GM23338 (cell line): ENCODE measurements around the gene MEGF11. TPM values are rescaled to one million over a fixed set of nuclear protein-coding genes. Genes with fewer than 3 reads are reported as not detected.

Experiments used
- ATAC-seq: fragments of 200-7000 bp; cut with Tn5 transposase; 3 replicates; pipeline ENCODE4 v1.9.1; 2020
- DNase-seq: peaks from one replicate; pipeline ENCODE4 v3.0.0-alpha.2; 2015; ENCODE audit warnings: low spot score
- H2AFZ ChIP-seq: fragments of 200-600 bp; sonication (generic); 2 replicates; pipeline ENCODE4 v1.8.0; 2016; ENCODE audit warnings: antibody characterized with exemption, mild to moderate bottlenecking, moderate library complexity
- H3F3A ChIP-seq: fragments of 200-600 bp; sonication (generic); replicated peaks from 2 replicates; pipeline ENCODE4 v1.8.0; 2017; ENCODE audit warnings: antibody characterized with exemption, mixed run types, low read depth
- H3K27ac ChIP-seq: fragments of 200-600 bp; sonication (generic); 2 replicates; pipeline ENCODE4 v1.6.1; 2016; ENCODE audit warnings: low read depth
- H3K27me3 ChIP-seq: fragments of 200-600 bp; sonication (generic); 2 replicates; pipeline ENCODE4 v1.8.0; 2016; ENCODE audit warnings: mild to moderate bottlenecking, mixed run types, moderate library complexity; ENCODE audit not compliant: insufficient read depth
- H3K36me3 ChIP-seq: fragments of 200-600 bp; sonication (generic); 2 replicates; pipeline ENCODE4 v1.8.0; 2016; ENCODE audit warnings: mild to moderate bottlenecking; ENCODE audit not compliant: insufficient read depth
- H3K4me1 ChIP-seq: fragments of 200-600 bp; sonication (generic); 2 replicates; pipeline ENCODE4 v1.8.0; 2016; ENCODE audit warnings: mild to moderate bottlenecking, moderate library complexity; ENCODE audit not compliant: insufficient read depth
- H3K4me2 ChIP-seq: fragments of 200-600 bp; sonication (generic); 2 replicates; pipeline ENCODE4 v1.7.1; 2017; ENCODE audit warnings: mixed run types
- H3K4me3 ChIP-seq: fragments of 200-600 bp; sonication (generic); 2 replicates; pipeline ENCODE4 v1.6.1; 2016; ENCODE audit warnings: mixed run types
- H3K79me2 ChIP-seq: fragments of 200-600 bp; sonication (generic); replicated peaks from 2 replicates; pipeline ENCODE4 v1.8.0; 2017; ENCODE audit warnings: mild to moderate bottlenecking; ENCODE audit not compliant: insufficient read depth
- H3K9me2 ChIP-seq: fragments of 200-600 bp; sonication (generic); 2 replicates; pipeline ENCODE4 v1.8.0; 2017; ENCODE audit not compliant: insufficient read depth
- H4K20me1 ChIP-seq: fragments of 200-600 bp; sonication (generic); replicated peaks from 2 replicates; pipeline ENCODE4 v1.8.0; 2017; ENCODE audit warnings: mild to moderate bottlenecking; ENCODE audit not compliant: insufficient read depth
- H3K27ac Mint-ChIP-seq: 2 replicates; pipeline ENCODE4 v1.8.0; 2020; ENCODE audit warnings: inconsistent platforms, mild to moderate bottlenecking, moderate library complexity, mixed read lengths
- H3K27me3 Mint-ChIP-seq: 3 replicates; pipeline ENCODE4 v1.8.0; 2022; ENCODE audit warnings: low read depth, mild to moderate bottlenecking, moderate library complexity, mixed read lengths, inconsistent platforms; ENCODE audit not compliant: insufficient read depth, poor library complexity
- H3K36me3 Mint-ChIP-seq: 3 replicates; pipeline ENCODE4 v1.8.0; 2021; ENCODE audit warnings: low read depth, mild to moderate bottlenecking, inconsistent platforms, moderate library complexity, mixed read lengths
- H3K4me1 Mint-ChIP-seq: 3 replicates; pipeline ENCODE4 v1.8.0; 2020; ENCODE audit warnings: mild to moderate bottlenecking, inconsistent platforms, mixed read lengths
- H3K4me3 Mint-ChIP-seq: 3 replicates; pipeline ENCODE4 v1.8.0; 2021; ENCODE audit warnings: moderate library complexity, mild to moderate bottlenecking, inconsistent platforms, mixed read lengths
- H3K9me3 Mint-ChIP-seq: 3 replicates; pipeline ENCODE4 v1.8.0; 2020; ENCODE audit warnings: moderate library complexity, mild to moderate bottlenecking, inconsistent platforms, mixed read lengths
- CREB1 ChIP-seq: fragments of 250-450 bp; sonication (Bioruptor Pico); IDR thresholded peaks from 2 replicates; pipeline ENCODE4 v1.5.0; 2020; ENCODE audit warnings: low read depth, mild to moderate bottlenecking, moderate library complexity
- EZH2 ChIP-seq: fragments of 200-600 bp; sonication (generic); IDR thresholded peaks from one replicate; pipeline ENCODE4 v1.8.0; 2017; ENCODE audit warnings: antibody characterized with exemption, mild to moderate bottlenecking, low read depth; ENCODE audit not compliant: unreplicated experiment
- JUNB ChIP-seq: IDR thresholded peaks from one replicate; pipeline ENCODE4 v1.6.1; 2016; ENCODE audit warnings: antibody characterized with exemption; ENCODE audit not compliant: unreplicated experiment
- NANOG ChIP-seq: IDR thresholded peaks from 2 replicates; pipeline ENCODE4 v1.6.1; 2016; ENCODE audit warnings: antibody characterized with exemption, borderline replicate concordance
- POLR2AphosphoS5 ChIP-seq: IDR thresholded peaks from 2 replicates; pipeline ENCODE4 v1.6.1; 2016; ENCODE audit warnings: antibody characterized with exemption, low read depth
- STAT1 ChIP-seq: IDR thresholded peaks from one replicate; pipeline ENCODE4 v1.6.1; 2016; ENCODE audit warnings: antibody characterized with exemption; ENCODE audit not compliant: unreplicated experiment
- ZNF331 ChIP-seq: fragments of 250-450 bp; sonication (Bioruptor Pico); IDR thresholded peaks from 2 replicates; pipeline ENCODE4 v1.5.0; 2020; ENCODE audit warnings: low read depth, mild to moderate bottlenecking, moderate library complexity
- polyA plus RNA-seq: library from polyadenylated mRNA; unstranded; fragments of >200 nt; fragmentation: Nextera tagmentation; extraction: Ambion mirVana; gene quantifications from 2 replicates; pipeline ENCODE4 v1.2.1, GENCODE V29; 2016
- total RNA-seq: library from RNA; depleted of rRNA; stranded (reverse); fragments of >200 nt; shearing (Covaris generic); gene quantifications from 2 replicates; pipeline ENCODE4 v1.2.3, GENCODE V29; 2014
- TF ChIP-seq, protein P1 (sequence below): IDR thresholded peaks from one replicate; pipeline ENCODE4 v1.6.1; 2018; ENCODE audit warnings: antibody characterized with exemption; ENCODE audit not compliant: unreplicated experiment
- TF ChIP-seq, protein P2 (sequence below): IDR thresholded peaks from 2 replicates; pipeline ENCODE4 v1.6.1; 2016; ENCODE audit warnings: antibody characterized with exemption
- TF ChIP-seq, protein P3 (sequence below), 2 experiments: fragments of 200-600 bp in 1 of 2; sonication (generic) in 1 of 2; conservative IDR thresholded peaks; 2 replicates each; pipeline versions ENCODE4 v1.5.1 to v1.6.1; 2016 to 2017; ENCODE audit warnings: antibody characterized with exemption in 2 of 2, low read depth in 2 of 2, mild to moderate bottlenecking in 2 of 2, moderate library complexity in 1 of 2

The MEGF11 gene
- total and polyA plus RNA-seq, 2 experiments from 2014 or later: 1.3 to 1.9 TPM

DNA sequence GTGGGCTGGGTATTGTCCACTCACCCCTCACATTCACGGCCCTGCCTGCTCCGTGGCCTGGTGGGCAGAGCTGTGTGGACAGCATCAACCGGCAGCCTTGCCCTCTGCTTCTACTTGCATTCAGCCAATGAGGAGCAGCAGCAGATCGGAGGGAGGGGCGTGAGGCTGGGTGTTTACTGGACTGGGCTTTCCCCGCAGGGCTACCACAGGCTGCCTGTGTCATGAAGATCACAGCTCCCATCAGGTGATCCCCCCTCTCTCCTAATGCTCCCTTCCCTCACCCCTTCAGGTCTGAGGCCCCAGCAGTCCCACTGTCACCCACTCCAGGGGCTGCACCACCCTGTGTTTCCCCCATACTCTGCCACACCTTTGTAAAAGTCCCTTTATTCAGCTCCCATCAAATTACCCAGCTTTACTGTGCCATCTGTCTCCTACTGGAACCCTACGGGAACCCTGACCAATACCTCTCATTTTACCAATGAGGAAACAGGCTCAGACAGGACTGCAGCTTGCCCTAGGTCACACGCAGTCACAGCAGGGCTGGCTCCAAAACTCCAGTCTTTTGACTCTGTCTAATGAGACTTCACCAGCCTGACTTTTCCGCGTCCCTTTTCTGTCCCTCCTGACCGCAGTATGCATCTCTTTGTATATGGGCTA is 81.1 kb downstream of the MEGF11 start:
- Mint-ChIP-seq H3K4me3 (no peak overlapping the region), H3K36me3 (no peaks in the 10 kb centered on the region), H3K27ac (no peak overlapping the region), H3K4me1 (peaks cover 36% of the 10 kb centered on the region), H3K9me3 (no peaks in the 10 kb centered on the region), H3K27me3 (peaks cover 8% of the 10 kb centered on the region)
- Histone ChIP-seq H3K27ac (no peak overlapping the region), H3K27me3 (no peaks in the 10 kb centered on the region), H4K20me1 (no peaks in the 10 kb centered on the region), H2AFZ (0 out of 2 replicates have a peak overlapping the region, but pooled peaks have one; percentile 28), H3K4me2 (no peak overlapping the region), H3K36me3 (no peaks in the 10 kb centered on the region), H3K4me3 (no peak overlapping the region), H3F3A (no peaks in the 10 kb centered on the region), H3K4me1 (0 out of 2 replicates have a peak, but pooled peaks cover 3% of the 10 kb centered on the region), H3K9me2 (peaks cover 4% of the 10 kb centered on the region; the same call in 1 of the 2 replicates), H3K79me2 (no peaks in the 10 kb centered on the region)
- TF ChIP-seq CREB1 (CRISPR knock-in tag): no peak
- TF ChIP-seq, protein P1, sequence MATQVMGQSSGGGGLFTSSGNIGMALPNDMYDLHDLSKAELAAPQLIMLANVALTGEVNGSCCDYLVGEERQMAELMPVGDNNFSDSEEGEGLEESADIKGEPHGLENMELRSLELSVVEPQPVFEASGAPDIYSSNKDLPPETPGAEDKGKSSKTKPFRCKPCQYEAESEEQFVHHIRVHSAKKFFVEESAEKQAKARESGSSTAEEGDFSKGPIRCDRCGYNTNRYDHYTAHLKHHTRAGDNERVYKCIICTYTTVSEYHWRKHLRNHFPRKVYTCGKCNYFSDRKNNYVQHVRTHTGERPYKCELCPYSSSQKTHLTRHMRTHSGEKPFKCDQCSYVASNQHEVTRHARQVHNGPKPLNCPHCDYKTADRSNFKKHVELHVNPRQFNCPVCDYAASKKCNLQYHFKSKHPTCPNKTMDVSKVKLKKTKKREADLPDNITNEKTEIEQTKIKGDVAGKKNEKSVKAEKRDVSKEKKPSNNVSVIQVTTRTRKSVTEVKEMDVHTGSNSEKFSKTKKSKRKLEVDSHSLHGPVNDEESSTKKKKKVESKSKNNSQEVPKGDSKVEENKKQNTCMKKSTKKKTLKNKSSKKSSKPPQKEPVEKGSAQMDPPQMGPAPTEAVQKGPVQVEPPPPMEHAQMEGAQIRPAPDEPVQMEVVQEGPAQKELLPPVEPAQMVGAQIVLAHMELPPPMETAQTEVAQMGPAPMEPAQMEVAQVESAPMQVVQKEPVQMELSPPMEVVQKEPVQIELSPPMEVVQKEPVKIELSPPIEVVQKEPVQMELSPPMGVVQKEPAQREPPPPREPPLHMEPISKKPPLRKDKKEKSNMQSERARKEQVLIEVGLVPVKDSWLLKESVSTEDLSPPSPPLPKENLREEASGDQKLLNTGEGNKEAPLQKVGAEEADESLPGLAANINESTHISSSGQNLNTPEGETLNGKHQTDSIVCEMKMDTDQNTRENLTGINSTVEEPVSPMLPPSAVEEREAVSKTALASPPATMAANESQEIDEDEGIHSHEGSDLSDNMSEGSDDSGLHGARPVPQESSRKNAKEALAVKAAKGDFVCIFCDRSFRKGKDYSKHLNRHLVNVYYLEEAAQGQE: no peak
- TF ChIP-seq POLR2AphosphoS5: no peak
- no peak for TF ChIP-seq ZNF331 (CRISPR knock-in tag)
- TF ChIP-seq, protein P2, sequence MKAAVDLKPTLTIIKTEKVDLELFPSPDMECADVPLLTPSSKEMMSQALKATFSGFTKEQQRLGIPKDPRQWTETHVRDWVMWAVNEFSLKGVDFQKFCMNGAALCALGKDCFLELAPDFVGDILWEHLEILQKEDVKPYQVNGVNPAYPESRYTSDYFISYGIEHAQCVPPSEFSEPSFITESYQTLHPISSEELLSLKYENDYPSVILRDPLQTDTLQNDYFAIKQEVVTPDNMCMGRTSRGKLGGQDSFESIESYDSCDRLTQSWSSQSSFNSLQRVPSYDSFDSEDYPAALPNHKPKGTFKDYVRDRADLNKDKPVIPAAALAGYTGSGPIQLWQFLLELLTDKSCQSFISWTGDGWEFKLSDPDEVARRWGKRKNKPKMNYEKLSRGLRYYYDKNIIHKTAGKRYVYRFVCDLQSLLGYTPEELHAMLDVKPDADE: no peak
- TF ChIP-seq, protein P3, sequence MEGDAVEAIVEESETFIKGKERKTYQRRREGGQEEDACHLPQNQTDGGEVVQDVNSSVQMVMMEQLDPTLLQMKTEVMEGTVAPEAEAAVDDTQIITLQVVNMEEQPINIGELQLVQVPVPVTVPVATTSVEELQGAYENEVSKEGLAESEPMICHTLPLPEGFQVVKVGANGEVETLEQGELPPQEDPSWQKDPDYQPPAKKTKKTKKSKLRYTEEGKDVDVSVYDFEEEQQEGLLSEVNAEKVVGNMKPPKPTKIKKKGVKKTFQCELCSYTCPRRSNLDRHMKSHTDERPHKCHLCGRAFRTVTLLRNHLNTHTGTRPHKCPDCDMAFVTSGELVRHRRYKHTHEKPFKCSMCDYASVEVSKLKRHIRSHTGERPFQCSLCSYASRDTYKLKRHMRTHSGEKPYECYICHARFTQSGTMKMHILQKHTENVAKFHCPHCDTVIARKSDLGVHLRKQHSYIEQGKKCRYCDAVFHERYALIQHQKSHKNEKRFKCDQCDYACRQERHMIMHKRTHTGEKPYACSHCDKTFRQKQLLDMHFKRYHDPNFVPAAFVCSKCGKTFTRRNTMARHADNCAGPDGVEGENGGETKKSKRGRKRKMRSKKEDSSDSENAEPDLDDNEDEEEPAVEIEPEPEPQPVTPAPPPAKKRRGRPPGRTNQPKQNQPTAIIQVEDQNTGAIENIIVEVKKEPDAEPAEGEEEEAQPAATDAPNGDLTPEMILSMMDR (conservative IDR thresholded peaks at IDR 0.05; ENCODE audit: low read depth in 2 of 2): no peak
- TF ChIP-seq EZH2: no peak
- TF ChIP-seq NANOG: no peak
- TF ChIP-seq STAT1: no peak
- TF ChIP-seq JUNB: no peak
- DNase-seq (no peak), ATAC-seq (peak; percentile 82)
